Chondrocyte (in vitro differentiated cells): ENCODE data around the gene MRC2. TPM values are rescaled to one million over a fixed set of nuclear protein-coding genes. Genes with fewer than 3 reads are reported as not detected.

Experiments used
- DNase-seq: peaks from one replicate; pipeline ENCODE4 v3.0.0; 2021; ENCODE audit warnings: mixed read lengths, low spot score
- H3K27ac Mint-ChIP-seq: one replicate; pipeline ENCODE4 v1.8.0; 2021; ENCODE audit warnings: mild to moderate bottlenecking, moderate library complexity, mixed read lengths; ENCODE audit not compliant: unreplicated experiment
- H3K27me3 Mint-ChIP-seq: 2 replicates; pipeline ENCODE4 v1.8.0; 2021; ENCODE audit warnings: low read depth, mixed read lengths
- H3K36me3 Mint-ChIP-seq: 2 replicates; pipeline ENCODE4 v1.8.0; 2021; ENCODE audit warnings: low read depth, mixed read lengths
- H3K4me1 Mint-ChIP-seq: 2 replicates; pipeline ENCODE4 v1.8.0; 2021; ENCODE audit warnings: low read depth, mild to moderate bottlenecking, mixed read lengths
- H3K4me3 Mint-ChIP-seq: one replicate; pipeline ENCODE4 v1.8.0; 2021; ENCODE audit warnings: mild to moderate bottlenecking, moderate library complexity, mixed read lengths; ENCODE audit not compliant: unreplicated experiment
- H3K9me3 Mint-ChIP-seq: 2 replicates; pipeline ENCODE4 v1.8.0; 2021; ENCODE audit warnings: low read depth, mixed read lengths
- CTCF ChIP-seq: fragments of 200-600 bp; sonication (generic); IDR thresholded peaks from 2 replicates; pipeline ENCODE4 v1.5.0; 2021; ENCODE audit warnings: antibody characterized with exemption, mild to moderate bottlenecking, moderate library complexity
- total RNA-seq: library from RNA; stranded (reverse); gene quantifications from 3 replicates; pipeline ENCODE4 v1.2.1, GENCODE V29; 2021

The MRC2 gene
- total RNA-seq, 1 donor from 2014 or later, result 353 TPM

- Mint-ChIP-seq H3K4me1 (peaks cover 27% of the 10 kb centered on the region), H3K27ac (no peak overlapping the region), H3K36me3 (peaks cover 21% of the 10 kb centered on the region), H3K27me3 (no peaks in the 10 kb centered on the region), H3K4me3 (no peak overlapping the region), H3K9me3 (peaks cover 5% of the 10 kb centered on the region)
- no peak for TF ChIP-seq CTCF
- no peak for DNase-seq
Observed at GRCh38 chr17:62665599-62665998, 38.1 kb downstream of the MRC2 start.

- peaks cover 22% of the 10 kb centered on the region for H3K4me1 Mint-ChIP-seq
- no peak overlapping the region for H3K27ac Mint-ChIP-seq
- TF ChIP-seq CTCF, result no peak
- H3K27me3 Mint-ChIP-seq, result no peaks in the 10 kb centered on the region
- H3K36me3 Mint-ChIP-seq, result peaks cover 17% of the 10 kb centered on the region
- H3K9me3 Mint-ChIP-seq, result no peaks in the 10 kb centered on the region
- no peak for DNase-seq
- no peak overlapping the region for H3K4me3 Mint-ChIP-seq
Observed at GRCh38 chr17:62666061-62666800, 38.8 kb downstream of the MRC2 start.

- Mint-ChIP-seq H3K9me3 (no peaks in the 10 kb centered on the region), H3K27ac (no peak overlapping the region), H3K4me3 (no peak overlapping the region), H3K36me3 (peaks cover 19% of the 10 kb centered on the region), H3K27me3 (no peaks in the 10 kb centered on the region), H3K4me1 (peaks cover 23% of the 10 kb centered on the region)
- no peak for TF ChIP-seq CTCF
- no peak for DNase-seq
Observed at GRCh38 chr17:62666801-62667591, 39.5 kb downstream of the MRC2 start.

- H3K4me3 Mint-ChIP-seq, result no peak overlapping the region
- H3K27ac Mint-ChIP-seq, result no peak overlapping the region
- no peak for TF ChIP-seq CTCF
- peaks cover 26% of the 10 kb centered on the region for H3K36me3 Mint-ChIP-seq
- peaks cover 15% of the 10 kb centered on the region for H3K4me1 Mint-ChIP-seq
- no peaks in the 10 kb centered on the region for H3K27me3 Mint-ChIP-seq
- H3K9me3 Mint-ChIP-seq, result no peaks in the 10 kb centered on the region
- no peak for DNase-seq
Observed at GRCh38 chr17:62668091-62668804, 40.8 kb downstream of the MRC2 start.

GRCh38 chr17:62670202-62670821 is 42.8 kb downstream of the MRC2 start:
- Mint-ChIP-seq H3K4me3 (no peak overlapping the region), H3K4me1 (peaks cover 11% of the 10 kb centered on the region), H3K27me3 (no peaks in the 10 kb centered on the region), H3K36me3 (peaks cover 23% of the 10 kb centered on the region), H3K9me3 (no peaks in the 10 kb centered on the region), H3K27ac (no peak overlapping the region)
- no peak for DNase-seq
- no peak for TF ChIP-seq CTCF
